Endothelial cell (in vitro differentiated cells): Measurements from ENCODE around the gene ANK2. TPM values are rescaled to one million over a fixed set of nuclear protein-coding genes. Genes with fewer than 3 reads are reported as not detected.

Experiments
- DNase-seq: peaks from one replicate; pipeline ENCODE4 v3.0.0; 2021; ENCODE audit warnings: low spot score
- H3K27ac Mint-ChIP-seq: one replicate; pipeline ENCODE4 v1.8.0; 2021; ENCODE audit warnings: mixed read lengths, inconsistent platforms; ENCODE audit not compliant: unreplicated experiment
- H3K27me3 Mint-ChIP-seq: one replicate; pipeline ENCODE4 v1.8.0; 2021; ENCODE audit warnings: mild to moderate bottlenecking, moderate library complexity, mixed read lengths, inconsistent platforms; ENCODE audit not compliant: unreplicated experiment
- H3K36me3 Mint-ChIP-seq: one replicate; pipeline ENCODE4 v1.8.0; 2021; ENCODE audit warnings: mild to moderate bottlenecking, low read depth, mixed read lengths, inconsistent platforms; ENCODE audit not compliant: unreplicated experiment
- H3K4me1 Mint-ChIP-seq: one replicate; pipeline ENCODE4 v1.8.0; 2021; ENCODE audit warnings: mild to moderate bottlenecking, mixed read lengths, inconsistent platforms; ENCODE audit not compliant: unreplicated experiment
- H3K4me3 Mint-ChIP-seq: one replicate; pipeline ENCODE4 v1.8.0; 2021; ENCODE audit warnings: mild to moderate bottlenecking, mixed read lengths, inconsistent platforms; ENCODE audit not compliant: unreplicated experiment
- H3K9me3 Mint-ChIP-seq: one replicate; pipeline ENCODE4 v1.8.0; 2021; ENCODE audit warnings: mixed read lengths, inconsistent platforms; ENCODE audit not compliant: unreplicated experiment
- CTCF ChIP-seq: fragments of 200-600 bp; sonication (generic); IDR thresholded peaks from one replicate; pipeline ENCODE4 v1.5.0; 2021; ENCODE audit warnings: antibody characterized with exemption; ENCODE audit not compliant: unreplicated experiment
- total RNA-seq: library from RNA; stranded (reverse); fragmentation: NEBNext Ultra II Directional; extraction: Animal tissue kit (Norgen Biotek cat#: 25700); gene quantifications from one replicate; pipeline ENCODE4 v1.2.1, GENCODE V29; 2021; ENCODE audit not compliant: unreplicated experiment

The ANK2 gene
- total RNA-seq, 1 donor from 2014 or later: 47.2 TPM

GRCh38 chr4:113186913-113187312 is 137.5 kb downstream of the ANK2 start:
- Mint-ChIP-seq H3K9me3 (no peaks in the 10 kb centered on the region), H3K4me1 (peaks cover 9% of the 10 kb centered on the region), H3K36me3 (no peaks in the 10 kb centered on the region), H3K4me3 (no peak overlapping the region), H3K27me3 (peaks cover 3% of the 10 kb centered on the region), H3K27ac (no peak overlapping the region)
- no peak for TF ChIP-seq CTCF
- DNase-seq: no peak

GRCh38 chr4:113187358-113187757 is 137.9 kb downstream of the ANK2 start:
- TF ChIP-seq CTCF: no peak
- no peaks in the 10 kb centered on the region for H3K36me3 Mint-ChIP-seq
- peaks cover 3% of the 10 kb centered on the region for H3K27me3 Mint-ChIP-seq
- no peak overlapping the region for H3K4me3 Mint-ChIP-seq
- H3K27ac Mint-ChIP-seq: peak overlapping the region; percentile 57
- no peaks in the 10 kb centered on the region for H3K9me3 Mint-ChIP-seq
- no peak for DNase-seq
- H3K4me1 Mint-ChIP-seq: peaks cover 9% of the 10 kb centered on the region

- Mint-ChIP-seq H3K27ac (no peak overlapping the region), H3K4me3 (no peak overlapping the region), H3K9me3 (no peaks in the 10 kb centered on the region), H3K27me3 (peaks cover 3% of the 10 kb centered on the region), H3K4me1 (peaks cover 9% of the 10 kb centered on the region), H3K36me3 (no peaks in the 10 kb centered on the region)
- DNase-seq: no peak
- TF ChIP-seq CTCF: no peak
These were observed 140.1 kb downstream of the ANK2 start for GRCh38 chr4:113189546-113189945.

GRCh38 chr4:113209153-113209552 is 159.7 kb downstream of the ANK2 start:
- no peak overlapping the region for H3K27ac Mint-ChIP-seq
- H3K4me1 Mint-ChIP-seq: peaks cover 9% of the 10 kb centered on the region
- H3K9me3 Mint-ChIP-seq: no peaks in the 10 kb centered on the region
- DNase-seq: no peak
- no peak overlapping the region for H3K4me3 Mint-ChIP-seq
- no peaks in the 10 kb centered on the region for H3K36me3 Mint-ChIP-seq
- TF ChIP-seq CTCF: no peak
- H3K27me3 Mint-ChIP-seq: peaks cover 4% of the 10 kb centered on the region

DNA sequence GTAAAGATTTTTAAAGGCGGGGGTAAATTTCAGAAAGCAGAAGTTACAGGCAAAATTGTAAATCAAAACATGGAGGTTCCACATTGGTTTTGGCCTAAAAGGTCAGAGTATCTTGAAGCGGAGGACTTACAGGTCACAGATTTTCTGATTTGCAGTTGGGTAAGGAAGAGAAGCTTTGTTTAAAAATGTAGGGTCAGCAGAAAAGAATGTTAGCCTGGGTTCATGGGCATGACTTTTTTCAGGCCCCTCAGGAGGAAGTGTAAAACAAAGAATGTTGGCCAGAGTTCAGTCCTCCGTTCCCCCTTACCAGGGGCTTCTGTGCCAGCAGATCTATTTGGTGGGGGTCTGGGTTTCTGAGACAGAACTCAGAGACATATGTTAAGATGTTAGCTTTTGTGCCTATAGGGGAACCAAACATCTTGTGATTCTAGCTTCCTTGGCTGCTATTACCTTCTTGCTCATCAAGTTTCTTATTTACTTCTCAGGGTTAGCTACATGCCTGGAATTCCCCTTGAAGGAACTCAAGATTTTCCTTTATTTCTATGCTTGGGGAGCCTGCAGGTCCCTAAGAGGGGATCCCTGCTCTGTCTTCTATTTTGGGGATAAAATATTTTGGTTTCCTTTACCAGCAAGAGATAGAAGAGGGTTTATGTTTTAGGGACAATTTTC is 160.3 kb downstream of the ANK2 start:
- H3K27ac Mint-ChIP-seq: no peak overlapping the region
- no peak overlapping the region for H3K4me3 Mint-ChIP-seq
- DNase-seq: no peak
- no peaks in the 10 kb centered on the region for H3K9me3 Mint-ChIP-seq
- peaks cover 4% of the 10 kb centered on the region for H3K27me3 Mint-ChIP-seq
- H3K36me3 Mint-ChIP-seq: no peaks in the 10 kb centered on the region
- peaks cover 9% of the 10 kb centered on the region for H3K4me1 Mint-ChIP-seq
- no peak for TF ChIP-seq CTCF
